Smooth muscle cell (in vitro differentiated cells): ENCODE results near the gene ZCCHC24. TPM values are rescaled to one million over a fixed set of nuclear protein-coding genes. Genes with fewer than 3 reads are reported as not detected.

ENCODE experiments used
- DNase-seq: peaks from one replicate; lab custom pipeline; 2025; ENCODE audit not compliant: unreplicated experiment; lab: John Stamatoyannopoulos, UW
- H2AFZ ChIP-seq: fragments of 200-600 bp; sonication (generic); 2 replicates; pipeline ENCODE4 v1.6.0; 2016; ENCODE audit warnings: antibody characterized with exemption, low read depth, mild to moderate bottlenecking
- H3F3A ChIP-seq: fragments of 200-600 bp; sonication (generic); 2 replicates; pipeline ENCODE4 v1.6.0; 2017; ENCODE audit warnings: antibody characterized with exemption, low read depth
- H3K27ac ChIP-seq: fragments of 200-600 bp; sonication (generic); 2 replicates; pipeline ENCODE4 v1.5.1; 2016; ENCODE audit warnings: low read depth, mild to moderate bottlenecking
- H3K27me3 ChIP-seq: fragments of 200-600 bp; sonication (generic); 2 replicates; pipeline ENCODE4 v1.6.1; 2016; ENCODE audit warnings: low read depth, mild to moderate bottlenecking
- H3K36me3 ChIP-seq: fragments of 200-600 bp; sonication (generic); 2 replicates; pipeline ENCODE4 v1.5.1; 2016; ENCODE audit warnings: low read depth
- H3K4me1 ChIP-seq: fragments of 200-600 bp; sonication (generic); 2 replicates; pipeline ENCODE4 v1.5.1; 2016; ENCODE audit warnings: low read depth
- H3K4me2 ChIP-seq: fragments of 200-600 bp; sonication (generic); 2 replicates; pipeline ENCODE4 v1.6.0; 2016; ENCODE audit warnings: mild to moderate bottlenecking
- H3K4me3 ChIP-seq: fragments of 200-600 bp; sonication (generic); 2 replicates; pipeline ENCODE4 v1.5.1; 2016; ENCODE audit warnings: mild to moderate bottlenecking
- H3K79me2 ChIP-seq: fragments of 200-600 bp; sonication (generic); 2 replicates; pipeline ENCODE4 v1.6.0; 2016; ENCODE audit warnings: low read depth, mild to moderate bottlenecking
- H3K9ac ChIP-seq: fragments of 200-600 bp; sonication (generic); 2 replicates; pipeline ENCODE4 v1.6.0; 2016; ENCODE audit warnings: low read depth
- H3K9me3 ChIP-seq: fragments of 200-600 bp; sonication (generic); replicated peaks from 2 replicates; pipeline ENCODE4 v1.5.1; 2016; ENCODE audit warnings: low read depth
- H4K20me1 ChIP-seq: fragments of 200-600 bp; sonication (generic); 2 replicates; pipeline ENCODE4 v1.6.0; 2016; ENCODE audit warnings: low read depth
- WGBS: methylation state at CpG from one replicate; pipeline ENCODE4 v1.1.7; 2016; ENCODE audit warnings: low lambda C conversion rate; 5-methylcytosine and 5-hydroxymethylcytosine counted together
- polyA plus RNA-seq: library from polyadenylated mRNA; unstranded; fragments of >200 nt; fragmentation: Nextera tagmentation; extraction: Ambion mirVana; gene quantifications from 2 replicates; pipeline ENCODE4 v1.2.1, GENCODE V29; 2016
- total RNA-seq: library from RNA; depleted of rRNA; stranded (reverse); fragments of >200 nt; gene quantifications from 2 replicates; pipeline ENCODE4 v1.2.3, GENCODE V29; 2014
- TF ChIP-seq, protein P1 (sequence below): fragments of 200-600 bp; sonication (generic); IDR thresholded peaks from 2 replicates; pipeline ENCODE4 v1.5.1; 2017; ENCODE audit warnings: borderline replicate concordance, mild to moderate bottlenecking, antibody characterized with exemption; ENCODE audit not compliant: insufficient read depth, poor library complexity, severe bottlenecking

Gene ZCCHC24
- total and polyA plus RNA-seq, 2 experiments from 2014 or later, result 21.9 to 52.1 TPM

DNA sequence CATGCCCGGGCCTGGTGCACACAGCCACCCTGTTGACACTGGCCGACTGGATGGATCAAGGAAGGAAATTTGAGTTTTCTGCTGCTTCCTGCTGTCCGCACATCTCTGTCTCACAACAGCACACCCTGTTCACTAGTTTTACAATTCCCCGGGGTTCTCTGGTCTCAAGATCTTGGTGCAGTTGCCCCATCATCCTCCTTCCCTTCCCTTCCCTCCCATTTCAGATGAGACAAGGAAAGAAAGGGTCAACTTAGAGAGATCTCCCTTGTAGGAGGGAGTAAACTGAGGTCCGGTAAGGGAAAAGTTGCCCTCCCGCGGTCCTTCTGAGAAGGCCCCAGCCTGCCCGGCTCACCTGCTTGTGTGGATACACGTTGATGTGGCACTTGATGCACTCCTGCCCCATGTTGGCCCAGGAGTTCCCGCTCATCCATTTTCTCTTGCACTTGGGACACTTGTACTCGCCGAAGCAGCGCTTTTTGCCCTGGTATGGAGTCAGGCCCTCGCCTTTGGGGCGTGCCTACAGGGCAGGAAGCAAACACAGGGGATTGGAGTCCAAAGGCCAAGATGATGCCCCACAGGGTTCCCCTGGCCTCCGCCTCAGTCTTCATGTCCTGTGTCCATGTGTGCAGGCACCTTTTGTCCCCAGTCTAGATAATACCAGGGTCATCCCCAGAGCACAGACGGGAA, 51.4 kb downstream of the ZCCHC24 start:
- Histone ChIP-seq H3K9ac (no peak overlapping the region), H3K9me3 (no peaks in the 10 kb centered on the region), H3K27me3 (no peaks in the 10 kb centered on the region), H2AFZ (no peak overlapping the region), H3K4me1 (peaks cover 15% of the 10 kb centered on the region), H3K79me2 (peaks cover 31% of the 10 kb centered on the region), H3K27ac (no peak overlapping the region), H3F3A (peaks cover 17% of the 10 kb centered on the region), H3K4me2 (no peak overlapping the region), H3K36me3 (no peaks in the 10 kb centered on the region), H4K20me1 (no peaks in the 10 kb centered on the region), H3K4me3 (no peak overlapping the region)
- TF ChIP-seq, protein P1, sequence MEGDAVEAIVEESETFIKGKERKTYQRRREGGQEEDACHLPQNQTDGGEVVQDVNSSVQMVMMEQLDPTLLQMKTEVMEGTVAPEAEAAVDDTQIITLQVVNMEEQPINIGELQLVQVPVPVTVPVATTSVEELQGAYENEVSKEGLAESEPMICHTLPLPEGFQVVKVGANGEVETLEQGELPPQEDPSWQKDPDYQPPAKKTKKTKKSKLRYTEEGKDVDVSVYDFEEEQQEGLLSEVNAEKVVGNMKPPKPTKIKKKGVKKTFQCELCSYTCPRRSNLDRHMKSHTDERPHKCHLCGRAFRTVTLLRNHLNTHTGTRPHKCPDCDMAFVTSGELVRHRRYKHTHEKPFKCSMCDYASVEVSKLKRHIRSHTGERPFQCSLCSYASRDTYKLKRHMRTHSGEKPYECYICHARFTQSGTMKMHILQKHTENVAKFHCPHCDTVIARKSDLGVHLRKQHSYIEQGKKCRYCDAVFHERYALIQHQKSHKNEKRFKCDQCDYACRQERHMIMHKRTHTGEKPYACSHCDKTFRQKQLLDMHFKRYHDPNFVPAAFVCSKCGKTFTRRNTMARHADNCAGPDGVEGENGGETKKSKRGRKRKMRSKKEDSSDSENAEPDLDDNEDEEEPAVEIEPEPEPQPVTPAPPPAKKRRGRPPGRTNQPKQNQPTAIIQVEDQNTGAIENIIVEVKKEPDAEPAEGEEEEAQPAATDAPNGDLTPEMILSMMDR, result no peak
- no peak for DNase-seq
- WGBS, result 97% methylated on average over 17 of the region's 17 CpGs

DNA sequence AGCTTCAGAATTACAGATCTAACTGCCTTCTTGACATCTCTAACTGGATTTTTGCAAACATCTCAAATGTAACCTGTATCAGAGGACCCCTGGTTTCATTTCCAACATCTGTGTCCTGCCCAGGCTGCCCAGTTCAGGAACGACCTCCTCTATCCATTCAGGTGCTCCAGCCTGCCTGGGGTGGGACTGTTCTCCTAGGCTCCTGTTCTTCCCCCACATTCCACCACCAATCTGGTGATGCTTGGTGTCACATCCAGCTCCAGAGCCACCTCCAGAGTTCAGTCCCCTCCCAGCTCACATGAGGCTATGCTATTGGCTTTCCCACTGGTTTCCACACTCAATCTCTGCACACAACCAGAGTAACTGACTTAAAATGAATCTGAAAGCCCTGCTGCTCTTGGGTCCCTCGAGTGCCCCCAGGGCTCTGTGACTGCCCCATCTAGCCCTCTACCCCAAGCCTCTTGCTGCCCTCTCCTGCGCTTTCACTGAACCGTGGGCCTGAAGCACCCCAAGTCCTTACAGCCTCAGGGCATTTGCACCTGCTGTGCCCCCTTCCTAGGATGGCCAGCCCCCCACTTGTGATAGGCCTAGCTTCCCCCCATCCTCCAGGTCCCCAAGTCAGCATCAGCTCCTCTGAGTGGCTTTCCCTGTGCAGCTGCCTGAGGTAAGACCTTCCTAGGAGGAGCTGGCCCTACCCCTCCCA, 52.1 kb downstream of the ZCCHC24 start:
- Histone ChIP-seq H2AFZ (no peak overlapping the region), H4K20me1 (no peaks in the 10 kb centered on the region), H3K9me3 (no peaks in the 10 kb centered on the region), H3K4me1 (peaks cover 10% of the 10 kb centered on the region), H3K27me3 (no peaks in the 10 kb centered on the region), H3K4me2 (no peak overlapping the region), H3K9ac (no peak overlapping the region), H3K79me2 (peaks cover 31% of the 10 kb centered on the region), H3K27ac (no peak overlapping the region), H3F3A (peaks cover 15% of the 10 kb centered on the region), H3K36me3 (no peaks in the 10 kb centered on the region), H3K4me3 (no peak overlapping the region)
- TF ChIP-seq, protein P1, result no peak
- no peak for DNase-seq
- WGBS, result 95% methylated on average over 4 of the region's 4 CpGs

- no peak overlapping the region for H3K9ac ChIP-seq
- TF ChIP-seq, protein P1, result no peak
- H3K36me3 ChIP-seq, result no peaks in the 10 kb centered on the region
- H3K27ac ChIP-seq, result no peak overlapping the region
- no peaks in the 10 kb centered on the region for H4K20me1 ChIP-seq
- peaks cover 31% of the 10 kb centered on the region for H3K79me2 ChIP-seq
- no peak overlapping the region for H2AFZ ChIP-seq
- no peaks in the 10 kb centered on the region for H3K27me3 ChIP-seq
- WGBS, result 87% methylated on average over 6 of the region's 6 CpGs
- H3K9me3 ChIP-seq, result no peaks in the 10 kb centered on the region
- H3K4me2 ChIP-seq, result no peak overlapping the region
- no peak for DNase-seq
- no peak overlapping the region for H3K4me3 ChIP-seq
- peaks cover 11% of the 10 kb centered on the region for H3F3A ChIP-seq
- H3K4me1 ChIP-seq, result peaks cover 2% of the 10 kb centered on the region
Measured at GRCh38 chr10:79392506-79393176, 52.8 kb downstream of the ZCCHC24 start.
